Hepatocyte (in vitro differentiated cells): ENCODE data around the gene STAU1.

Experiments
- CTCF ChIP-seq: fragments of 200-600 bp; sonication (generic); IDR thresholded peaks from 2 replicates; pipeline ENCODE4 v1.5.1; 2016; ENCODE audit warnings: antibody characterized with exemption, mild to moderate bottlenecking; ENCODE audit not compliant: poor library complexity
- EZH2phosphoT487 ChIP-seq: fragments of 200-600 bp; sonication (generic); IDR thresholded peaks from one replicate; pipeline ENCODE4 v1.6.1; 2018; ENCODE audit warnings: antibody characterized with exemption, mild to moderate bottlenecking, low read depth, moderate library complexity; ENCODE audit not compliant: unreplicated experiment, severe bottlenecking

DNA sequence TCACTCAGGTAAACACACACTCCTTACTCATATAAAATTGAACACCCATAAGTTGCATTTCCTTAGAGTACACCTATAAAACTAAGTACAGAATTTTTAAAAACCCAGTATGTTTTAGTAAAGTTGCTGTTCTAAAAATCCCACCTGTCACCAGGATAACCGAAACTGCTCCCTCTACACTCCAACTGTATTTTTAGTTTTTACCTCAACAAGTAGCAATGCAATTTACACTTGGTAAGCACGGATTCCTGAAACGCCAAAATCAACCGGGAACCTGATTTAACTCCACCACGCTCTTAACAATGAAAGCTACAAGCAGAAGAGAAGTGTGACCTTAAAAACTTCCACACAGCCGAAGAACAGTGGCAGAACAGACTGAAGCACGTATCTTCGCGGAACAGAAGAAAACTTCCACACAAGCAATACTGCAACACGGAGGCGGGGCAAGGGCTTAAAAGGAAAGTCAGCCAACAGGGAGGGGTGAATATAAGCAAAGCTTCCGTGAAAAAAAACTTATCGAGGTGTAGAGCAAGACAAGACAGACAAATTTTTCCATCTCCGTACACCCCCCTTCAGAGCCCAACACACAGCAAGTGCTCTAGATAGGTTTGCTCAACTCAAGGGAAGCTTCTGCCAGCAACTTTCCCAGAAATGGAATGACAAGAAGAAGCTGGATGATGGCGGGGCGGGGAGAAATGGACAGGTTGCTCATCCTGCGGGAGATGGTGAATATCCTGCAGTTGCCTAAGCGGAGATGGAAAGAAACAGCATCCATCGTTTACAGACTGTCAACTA is 1.4 kb downstream of the STAU1 start:
- TF ChIP-seq CTCF (no peak), EZH2phosphoT487 (no peak)
